ENCODE data around the gene ATOSB. TPM values are rescaled to one million over a fixed set of nuclear protein-coding genes. Genes with fewer than 3 reads are reported as not detected.

The ATOSB gene
- total and polyA plus RNA-seq, 9 of the 15 experiments (the other 6 are each of a cell fraction or from before 2014, with no cell fraction given) = 0.45 to 8.0 (median 4.2) TPM

DNA sequence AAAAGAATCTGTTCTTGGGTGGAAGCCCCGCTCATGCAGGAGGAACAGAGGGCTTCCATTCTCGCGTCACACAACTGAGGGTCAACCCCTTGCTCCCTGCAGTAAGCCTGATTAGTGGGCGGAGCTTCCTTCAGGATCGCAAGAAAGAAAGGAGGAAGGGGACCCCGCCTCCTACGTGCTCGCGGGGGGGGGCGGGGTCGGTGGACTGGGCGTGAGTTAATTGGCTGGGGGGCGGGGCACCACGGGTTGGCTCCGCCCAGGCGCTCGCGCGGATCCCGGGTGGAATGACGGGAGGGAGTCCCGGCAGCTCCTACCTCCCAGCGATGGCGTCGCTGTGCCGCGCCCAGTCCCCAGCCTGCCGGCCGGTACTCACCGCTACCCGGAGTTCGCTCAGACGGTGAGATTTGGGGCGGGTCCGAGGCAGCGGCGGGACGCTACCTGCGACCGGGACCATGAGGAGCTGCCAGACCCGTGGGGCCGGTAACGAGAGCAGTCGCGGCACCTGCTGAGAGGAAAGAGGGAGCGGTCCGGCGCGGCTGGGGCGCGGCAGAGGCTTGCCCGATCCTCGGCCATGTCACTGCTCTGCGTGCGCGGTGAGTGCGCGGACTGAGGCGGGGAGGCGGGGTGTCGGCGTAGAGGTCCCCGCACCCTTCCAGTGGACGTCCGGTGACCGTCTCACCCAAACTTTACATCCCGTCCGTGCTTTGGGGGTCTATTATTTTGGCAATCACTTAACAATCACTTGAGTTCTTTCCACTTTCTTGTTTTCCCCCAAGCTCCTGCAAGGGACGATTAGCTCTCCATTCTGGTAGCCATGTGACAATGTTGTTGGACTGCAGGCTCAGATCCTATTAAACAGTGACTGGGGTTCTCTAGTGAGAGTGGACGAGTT is 46.3 kb upstream of the ATOSB start, which contains the start of gene UNC13B:
TSS of gene UNC13B (plus strand) at position 297 of the 892 bp plus-strand sequence. CDS start at position 572, 275 bp downstream.
- FAIRE-seq = peak; percentile 87
- ChIA-PET CTCF (ENCODE audit: low intra/inter-chr PET ratio) (no interaction called here), POLR2A (interaction anchor here (0.6 to 1.2 kb wide), 4 partner anchors 11 to 1946 kb away, joined by 3 to 6 read pairs (median 3); no protein-coding TSS in a partner anchor)
- Histone ChIP-seq H3K36me3 (ENCODE audit: control insufficient read depth, insufficient read depth, low read length) (no peaks in the 10 kb centered on the region), H3K4me2 (ENCODE audit: insufficient read depth, low read length) (peak within 1 kb of the TSS; percentile 95), H3K4me1 (replicated peaks in 1 of 2; ENCODE audit: control insufficient read depth in 2 of 2, insufficient read depth in 2 of 2, low read length in 2 of 2) (peaks cover 4 to 6% of the 10 kb centered on the region in 2 experiments; a peak in 4 of 5 replicates), H2AFZ (ENCODE audit: low read depth, low read length) (peak within 1 kb of the TSS; percentile 99), H3K27ac (ENCODE audit: extremely low read depth, low read depth, low read length) (peak within 1 kb of the TSS; percentile 71), H4K20me1 (replicated peaks; ENCODE audit: control insufficient read depth, insufficient read depth, low read length) (no peaks in the 10 kb centered on the region), H3K9ac (ENCODE audit: insufficient read depth in 1 of 2, low read depth in 2 of 2, low read length in 2 of 2) (peak within 1 kb of the TSS; percentile 73 to 94), H3K27me3 (ENCODE audit: control insufficient read depth in 2 of 2, insufficient read depth in 2 of 2, low read length in 2 of 2) (no peaks in the 10 kb centered on the region), H3K9me1 (ENCODE audit: control insufficient read depth, insufficient read depth, low read length) (no peaks in the 10 kb centered on the region), H3K79me2 (ENCODE audit: control insufficient read depth, insufficient read depth, low read length) (peaks cover 12% of the 10 kb centered on the region; the same call in 1 of the 3 replicates), H3K9me3 (replicated peaks; ENCODE audit: control insufficient read depth, insufficient read depth, low read depth, low read length) (no peaks in the 10 kb centered on the region), H3K4me3 (peak within 1 kb of the TSS; percentile 78)
- peak; percentile 97 for ATAC-seq
- in situ Hi-C loops (cut with MboI) = no loop called here
- under 1% methylated on average over 26 of the region's 70 CpGs for WGBS (ENCODE audit: insufficient coverage, low coverage, missing lambda C conversion rate)
- intact Hi-C loops (cut with micrococcal nuclease) = loop anchor here (5.0 kb wide), 1 partner anchor 45 kb away; the partner anchor contains the start of gene ATOSB
- no TSS peak for BruUV-seq (replicated peaks)
- peak; percentile 93 to 96 (median 95) for DNase-seq (ENCODE audit: extremely low read depth in 1 of 4, low spot score in 3 of 4)
- TF ChIP-seq ZNF23 (CRISPR knock-in tag; IDR thresholded peaks at IDR 0.05) (no peak), ZC3H4 (CRISPR knock-in tag; IDR thresholded peaks at IDR 0.05; ENCODE audit: borderline replicate concordance) (no peak), RBM34 (IDR thresholded peaks at IDR 0.05; ENCODE audit: borderline replicate concordance, insufficient read depth, low read length) (no peak), ZNF695 (CRISPR knock-in tag; IDR thresholded peaks at IDR 0.05) (no peak), ZNF175 (CRISPR knock-in tag; IDR thresholded peaks at IDR 0.05; ENCODE audit: low read depth) (no peak), TOE1 (IDR thresholded peaks at IDR 0.05; ENCODE audit: borderline replicate concordance) (peak; percentile 37; the same call in 1 of the 2 replicates), TOE1 (CRISPR knock-in tag; IDR thresholded peaks at IDR 0.05; ENCODE audit: borderline replicate concordance, low read depth) (no peak), FOXJ2 (tag; IDR thresholded peaks at IDR 0.05) (no peak), CSDE1 (IDR thresholded peaks at IDR 0.05) (no peak), HMGN3 (IDR thresholded peaks at IDR 0.05; ENCODE audit: borderline replicate concordance, extremely low read depth, insufficient read length, low read depth, low read length) (peak; percentile 41), SUPT5H (IDR thresholded peaks at IDR 0.05) (peak; percentile 66; the same call in 1 of the 2 replicates), MCM7 (IDR thresholded peaks at IDR 0.05) (no peak), ATF1 (CRISPR knock-in tag; IDR thresholded peaks at IDR 0.05) (no peak), ATF1 (tag; IDR thresholded peaks at IDR 0.05) (peak; percentile 68), SMAD3 (CRISPR knock-in tag; conservative IDR thresholded peaks at IDR 0.05) (no peak), GTF2A2 (tag; IDR thresholded peaks at IDR 0.05) (no peak), CREM (IDR thresholded peaks at IDR 0.05; ENCODE audit: low read depth) (peak; percentile 43; the same call in 1 of the 2 replicates), SOX6 (IDR thresholded peaks at IDR 0.05) (peak; percentile 34; the same call in 1 of the 2 replicates)
- TF ChIP-seq, protein P1, sequence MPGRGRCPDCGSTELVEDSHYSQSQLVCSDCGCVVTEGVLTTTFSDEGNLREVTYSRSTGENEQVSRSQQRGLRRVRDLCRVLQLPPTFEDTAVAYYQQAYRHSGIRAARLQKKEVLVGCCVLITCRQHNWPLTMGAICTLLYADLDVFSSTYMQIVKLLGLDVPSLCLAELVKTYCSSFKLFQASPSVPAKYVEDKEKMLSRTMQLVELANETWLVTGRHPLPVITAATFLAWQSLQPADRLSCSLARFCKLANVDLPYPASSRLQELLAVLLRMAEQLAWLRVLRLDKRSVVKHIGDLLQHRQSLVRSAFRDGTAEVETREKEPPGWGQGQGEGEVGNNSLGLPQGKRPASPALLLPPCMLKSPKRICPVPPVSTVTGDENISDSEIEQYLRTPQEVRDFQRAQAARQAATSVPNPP (IDR thresholded peaks at IDR 0.05; ENCODE audit: borderline replicate concordance, insufficient read depth, insufficient read length) = no peak
- TF ChIP-seq, protein P2, sequence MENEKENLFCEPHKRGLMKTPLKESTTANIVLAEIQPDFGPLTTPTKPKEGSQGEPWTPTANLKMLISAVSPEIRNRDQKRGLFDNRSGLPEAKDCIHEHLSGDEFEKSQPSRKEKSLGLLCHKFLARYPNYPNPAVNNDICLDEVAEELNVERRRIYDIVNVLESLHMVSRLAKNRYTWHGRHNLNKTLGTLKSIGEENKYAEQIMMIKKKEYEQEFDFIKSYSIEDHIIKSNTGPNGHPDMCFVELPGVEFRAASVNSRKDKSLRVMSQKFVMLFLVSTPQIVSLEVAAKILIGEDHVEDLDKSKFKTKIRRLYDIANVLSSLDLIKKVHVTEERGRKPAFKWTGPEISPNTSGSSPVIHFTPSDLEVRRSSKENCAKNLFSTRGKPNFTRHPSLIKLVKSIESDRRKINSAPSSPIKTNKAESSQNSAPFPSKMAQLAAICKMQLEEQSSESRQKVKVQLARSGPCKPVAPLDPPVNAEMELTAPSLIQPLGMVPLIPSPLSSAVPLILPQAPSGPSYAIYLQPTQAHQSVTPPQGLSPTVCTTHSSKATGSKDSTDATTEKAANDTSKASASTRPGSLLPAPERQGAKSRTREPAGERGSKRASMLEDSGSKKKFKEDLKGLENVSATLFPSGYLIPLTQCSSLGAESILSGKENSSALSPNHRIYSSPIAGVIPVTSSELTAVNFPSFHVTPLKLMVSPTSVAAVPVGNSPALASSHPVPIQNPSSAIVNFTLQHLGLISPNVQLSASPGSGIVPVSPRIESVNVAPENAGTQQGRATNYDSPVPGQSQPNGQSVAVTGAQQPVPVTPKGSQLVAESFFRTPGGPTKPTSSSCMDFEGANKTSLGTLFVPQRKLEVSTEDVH (IDR thresholded peaks at IDR 0.05; ENCODE audit: low read depth, partially characterized antibody) = no peak
